Stimulated activated CD8-positive, alpha-beta memory T cell treated with anti-CD3 and anti-CD28 coated beads, Interleukin-12 subunit alpha, Interleukin-12 subunit beta, amount 100 ng/mL, for 24 hours (primary cell): ENCODE results near the gene TMEM179B.
"Not testable (repeated sequence)": the region's sequence is repeated elsewhere in the genome, so short reads cannot be mapped to it uniquely, and the experiment has no call there.

ENCODE experiments used
- DNase-seq: peaks from one replicate; pipeline ENCODE4 v3.0.0-alpha.2; 2020; ENCODE audit errors: extremely low read depth

The TMEM179B gene

GRCh38 chr11:62789576-62789975 is 2.4 kb downstream of the TMEM179B start:
- DNase-seq: no peak

GRCh38 chr11:62791501-62792201 is 4.4 kb downstream of the TMEM179B start, which contains the start of gene TMEM223:
TMEM223 (minus strand) TSS chr11:62792006; CDS start chr11:62791994, 12 bp downstream.
- DNase-seq: peak; percentile 85

GRCh38 chr11:62792202-62792575 is 5.0 kb downstream of the TMEM179B start:
- DNase-seq: no peak

GRCh38 chr11:62794201-62794775 is 7.1 kb downstream of the TMEM179B start:
- no peak for DNase-seq

GRCh38 chr11:62796281-62796680 is 9.1 kb downstream of the TMEM179B start:
- no peak for DNase-seq

GRCh38 chr11:62799486-62799885 is 12.3 kb downstream of the TMEM179B start:
- no peak for DNase-seq

- no peak for DNase-seq
Observed at GRCh38 chr11:62801071-62801470, 13.9 kb downstream of the TMEM179B start.

GRCh38 chr11:62804310-62805075 is 17.3 kb downstream of the TMEM179B start:
- DNase-seq: no peak

GRCh38 chr11:62805076-62805892 is 18.1 kb downstream of the TMEM179B start, which contains the start of gene NXF1:
NXF1 (minus strand) TSS chr11:62805440; CDS start chr11:62805356, 84 bp downstream.
- peak; percentile 83 for DNase-seq

GRCh38 chr11:62805961-62806441 is 18.8 kb downstream of the TMEM179B start:
- no peak for DNase-seq

GRCh38 chr11:62806611-62807121 is 19.5 kb downstream of the TMEM179B start:
- no peak for DNase-seq

- DNase-seq: no peak
Observed at GRCh38 chr11:62810748-62811147, 23.5 kb downstream of the TMEM179B start.

- DNase-seq: no peak
Observed at GRCh38 chr11:62811659-62812058, 24.5 kb downstream of the TMEM179B start.

GRCh38 chr11:62816557-62816956 is 29.4 kb downstream of the TMEM179B start:
- no peak for DNase-seq

GRCh38 chr11:62817129-62817528 is 29.9 kb downstream of the TMEM179B start:
- DNase-seq: no peak

GRCh38 chr11:62823677-62824076 is 36.5 kb downstream of the TMEM179B start:
- no peak for DNase-seq

- not testable (repeated sequence) for DNase-seq
Observed at GRCh38 chr11:62828130-62828529, 40.9 kb downstream of the TMEM179B start.

- DNase-seq: no peak
Observed at GRCh38 chr11:62830904-62831519, 43.8 kb downstream of the TMEM179B start.

- DNase-seq: peak; percentile 98
Observed at GRCh38 chr11:62831520-62832335, 44.5 kb downstream of the TMEM179B start, which contains the start of gene STX5. STX5 (minus strand) TSS chr11:62832051; CDS start chr11:62831243, 808 bp downstream.
